HEK293T (cell line): Measurements from ENCODE around the gene PIGU.

Experiments
- ELF4 ChIP-seq: fragments of 450-650 bp; IDR thresholded peaks from 2 replicates; pipeline ENCODE4 v1.6.1; 2017; ENCODE audit warnings: antibody characterized with exemption
- FOXK2 ChIP-seq: fragments of 450-650 bp; IDR thresholded peaks from 2 replicates; pipeline ENCODE4 v1.6.1; 2016; ENCODE audit warnings: mild to moderate bottlenecking
- FOXM1 ChIP-seq: fragments of 450-650 bp; IDR thresholded peaks from 2 replicates; pipeline ENCODE4 v1.6.1; 2017; ENCODE audit warnings: mild to moderate bottlenecking, borderline replicate concordance
- HDGF ChIP-seq: fragments of 450-650 bp; IDR thresholded peaks from 2 replicates; pipeline ENCODE4 v1.6.1; 2017; ENCODE audit warnings: antibody characterized with exemption, borderline replicate concordance
- LEF1 ChIP-seq: fragments of 450-650 bp; IDR thresholded peaks from 2 replicates; pipeline ENCODE4 v1.6.1; 2017; ENCODE audit warnings: mild to moderate bottlenecking, borderline replicate concordance
- SP1 ChIP-seq: fragments of 450-650 bp; IDR thresholded peaks from 2 replicates; pipeline ENCODE4 v1.6.1; 2017
- SUZ12 ChIP-seq: fragments of 450-650 bp; IDR thresholded peaks from 2 replicates; pipeline ENCODE4 v1.6.1; 2016; ENCODE audit warnings: mild to moderate bottlenecking
- TARDBP ChIP-seq: fragments of 450-650 bp; IDR thresholded peaks from 2 replicates; pipeline ENCODE4 v1.6.1; 2016
- ZNF384 ChIP-seq: fragments of 450-650 bp; IDR thresholded peaks from 2 replicates; pipeline ENCODE4 v1.6.1; 2016
- TF ChIP-seq, protein P1 (sequence below): fragments of 450-650 bp; IDR thresholded peaks from 2 replicates; pipeline ENCODE4 v1.6.1; 2016

DNA sequence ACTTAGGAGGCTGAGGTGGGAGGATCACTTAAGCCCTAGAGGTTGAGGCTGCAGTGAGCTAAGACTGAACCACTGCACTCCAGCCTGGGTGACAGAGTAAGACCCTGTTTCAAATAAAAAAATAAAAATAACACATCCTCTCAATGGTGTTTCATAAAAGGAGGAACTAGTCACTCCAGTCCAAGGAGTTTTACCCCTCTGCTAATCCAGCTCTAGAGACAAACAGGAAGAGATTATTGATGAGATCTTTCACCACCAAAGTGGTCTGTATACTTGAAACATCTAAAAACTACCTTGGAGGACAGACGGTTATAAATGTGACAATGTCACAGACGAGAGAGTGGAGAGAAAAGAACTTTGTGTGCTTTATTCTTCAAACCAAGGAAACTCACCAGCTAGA lies 58.2 kb downstream of the PIGU start:
- TF ChIP-seq LEF1 (no peak), SP1 (no peak), FOXM1 (no peak), FOXK2 (no peak), ELF4 (no peak), SUZ12 (no peak), TARDBP (no peak), HDGF (no peak), ZNF384 (no peak)
- TF ChIP-seq, protein P1, sequence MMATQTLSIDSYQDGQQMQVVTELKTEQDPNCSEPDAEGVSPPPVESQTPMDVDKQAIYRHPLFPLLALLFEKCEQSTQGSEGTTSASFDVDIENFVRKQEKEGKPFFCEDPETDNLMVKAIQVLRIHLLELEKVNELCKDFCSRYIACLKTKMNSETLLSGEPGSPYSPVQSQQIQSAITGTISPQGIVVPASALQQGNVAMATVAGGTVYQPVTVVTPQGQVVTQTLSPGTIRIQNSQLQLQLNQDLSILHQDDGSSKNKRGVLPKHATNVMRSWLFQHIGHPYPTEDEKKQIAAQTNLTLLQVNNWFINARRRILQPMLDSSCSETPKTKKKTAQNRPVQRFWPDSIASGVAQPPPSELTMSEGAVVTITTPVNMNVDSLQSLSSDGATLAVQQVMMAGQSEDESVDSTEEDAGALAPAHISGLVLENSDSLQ: no peak
